ENCODE measurements around the gene TBX20. TPM values are rescaled to one million over a fixed set of nuclear protein-coding genes. Genes with fewer than 3 reads are reported as not detected.
A peak's percentile ranks its signal among the peaks of the same experiment; 100 is the strongest.
"Not testable (repeated sequence)": the region's sequence is repeated elsewhere in the genome, so short reads cannot be mapped to it uniquely, and the experiment has no call there.

TBX20 gene
- total RNA-seq, 2 donors from 2014 or later = 0.15 to 0.47 TPM

- DNase-seq; intact Hi-C loops (cut with DNase I, micrococcal nuclease); ATAC-seq: not testable (repeated sequence)
Measured at GRCh38 chr7:35229116-35229780, 24.7 kb downstream of the TBX20 start.

- ATAC-seq; DNase-seq; intact Hi-C loops (cut with DNase I, micrococcal nuclease): not testable (repeated sequence)
Measured at GRCh38 chr7:35228496-35229051, 25.3 kb downstream of the TBX20 start.

- ATAC-seq; DNase-seq; intact Hi-C loops (cut with DNase I, micrococcal nuclease): not testable (repeated sequence)
Measured at GRCh38 chr7:35227438-35227837, 26.5 kb downstream of the TBX20 start.

GRCh38 chr7:35222445-35222844 lies 31.5 kb downstream of the TBX20 start:
- ATAC-seq; DNase-seq; intact Hi-C loops (cut with DNase I, micrococcal nuclease): not testable (repeated sequence)

GRCh38 chr7:35220176-35220575 lies 33.7 kb downstream of the TBX20 start:
- ATAC-seq; DNase-seq; intact Hi-C loops (cut with DNase I, micrococcal nuclease): not testable (repeated sequence)

GRCh38 chr7:35216033-35216432 lies 37.9 kb downstream of the TBX20 start:
- DNase-seq; intact Hi-C loops (cut with DNase I, micrococcal nuclease); ATAC-seq: not testable (repeated sequence)

GRCh38 chr7:35215063-35215462 lies 38.8 kb downstream of the TBX20 start:
- ATAC-seq; DNase-seq; intact Hi-C loops (cut with DNase I, micrococcal nuclease): not testable (repeated sequence)

- intact Hi-C loops (cut with DNase I, micrococcal nuclease); DNase-seq; ATAC-seq: not testable (repeated sequence)
Measured at GRCh38 chr7:35206924-35207323, 47.0 kb downstream of the TBX20 start.

GRCh38 chr7:35204850-35205249 lies 49.0 kb downstream of the TBX20 start:
- ATAC-seq; intact Hi-C loops (cut with DNase I, micrococcal nuclease): not testable (repeated sequence)

GRCh38 chr7:35204031-35204430 lies 49.9 kb downstream of the TBX20 start:
- ATAC-seq; intact Hi-C loops (cut with DNase I, micrococcal nuclease); DNase-seq: not testable (repeated sequence)

More at GRCh38 chr7:35204850-35205249, 49.0 kb downstream of the TBX20 start:
- DNase-seq = not testable (repeated sequence)

- intact Hi-C loops (cut with DNase I, micrococcal nuclease); ATAC-seq; DNase-seq: not testable (repeated sequence)
Measured at GRCh38 chr7:35202353-35202752, 51.5 kb downstream of the TBX20 start.

- ATAC-seq; intact Hi-C loops (cut with DNase I, micrococcal nuclease); DNase-seq: not testable (repeated sequence)
Measured at GRCh38 chr7:35200170-35200569, 53.7 kb downstream of the TBX20 start.

GRCh38 chr7:35198370-35199140 lies 55.3 kb downstream of the TBX20 start:
- intact Hi-C loops (cut with DNase I, micrococcal nuclease); DNase-seq; ATAC-seq: not testable (repeated sequence)

GRCh38 chr7:35191571-35191970 lies 62.3 kb downstream of the TBX20 start:
- DNase-seq; intact Hi-C loops (cut with DNase I, micrococcal nuclease); ATAC-seq: not testable (repeated sequence)

GRCh38 chr7:35190146-35190773 lies 63.6 kb downstream of the TBX20 start:
- intact Hi-C loops (cut with DNase I, micrococcal nuclease); DNase-seq; ATAC-seq: not testable (repeated sequence)

GRCh38 chr7:35186751-35187150 lies 67.1 kb downstream of the TBX20 start:
- DNase-seq = peak in 1 of 2 donors; percentile 4

GRCh38 chr7:35185908-35186731 lies 67.8 kb downstream of the TBX20 start:
- intact Hi-C loops (cut with DNase I, micrococcal nuclease) = no loop called here
- ATAC-seq (no peak), DNase-seq (peak; percentile 5 to 23)

More at GRCh38 chr7:35186751-35187150, 67.1 kb downstream of the TBX20 start:
- ATAC-seq; intact Hi-C loops (cut with DNase I, micrococcal nuclease): not testable (repeated sequence)

GRCh38 chr7:35185578-35185907 lies 68.4 kb downstream of the TBX20 start:
- intact Hi-C loops (cut with DNase I, micrococcal nuclease); ATAC-seq: not testable (repeated sequence)

More at GRCh38 chr7:35185578-35185907, 68.4 kb downstream of the TBX20 start:
- not testable (repeated sequence) for DNase-seq
